OCI-M1 (cell line): ENCODE measurements around the gene HCRT.
"Not testable (repeated sequence)": the region's sequence is repeated elsewhere in the genome, so short reads cannot be mapped to it uniquely, and the experiment has no call there.

Source experiments
- DNase-seq: peaks from one replicate; lab custom pipeline; 2025; lab: John Stamatoyannopoulos, UW

HCRT gene, protein sequence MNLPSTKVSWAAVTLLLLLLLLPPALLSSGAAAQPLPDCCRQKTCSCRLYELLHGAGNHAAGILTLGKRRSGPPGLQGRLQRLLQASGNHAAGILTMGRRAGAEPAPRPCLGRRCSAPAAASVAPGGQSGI

GRCh38 chr17:42184713-42185620, at the start of gene HCRT:
Gene HCRT, minus strand, starts transcription at chr17:42185452. Its CDS starts 87 bp downstream, at chr17:42185365.
- no peak for DNase-seq

DNA sequence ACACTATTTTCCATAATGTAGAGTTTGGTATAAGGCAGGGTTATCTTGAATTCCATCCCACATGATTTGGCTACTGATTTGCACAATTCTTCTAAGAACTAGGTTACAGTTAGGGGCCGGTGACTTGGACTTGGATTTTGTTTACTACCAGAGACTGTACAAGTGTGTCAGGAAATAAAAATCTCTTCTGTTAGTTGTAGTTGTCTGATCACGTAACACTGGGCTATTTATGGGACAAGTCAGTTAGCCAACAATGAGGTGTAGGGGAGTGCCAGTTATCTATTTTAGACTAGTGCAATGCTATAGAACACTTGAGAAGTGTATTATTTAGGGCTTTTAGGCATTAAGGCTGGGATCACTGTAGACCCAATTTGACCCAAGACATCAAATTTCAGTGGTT, 48.7 kb upstream of the HCRT start:
- peak; percentile 9 for DNase-seq

DNA sequence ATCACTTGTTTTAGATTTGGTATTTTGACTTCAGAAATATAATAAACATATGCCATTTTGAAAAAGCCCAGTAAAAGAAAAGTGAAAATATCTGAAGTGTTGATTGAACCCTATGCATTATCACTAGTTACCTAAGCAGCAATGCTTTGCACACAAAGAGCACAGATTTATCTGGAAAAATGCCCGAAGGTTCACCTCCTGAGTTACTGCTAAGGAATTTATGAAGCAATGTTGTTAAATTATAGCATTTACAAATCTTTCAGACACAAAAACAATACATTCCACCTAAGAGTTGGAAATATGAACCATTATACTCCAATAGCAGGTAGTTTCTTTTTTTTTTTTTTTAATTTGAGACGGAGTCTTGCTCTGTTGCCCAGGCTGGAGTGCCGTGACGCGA, 47.9 kb upstream of the HCRT start:
- no peak for DNase-seq

DNA sequence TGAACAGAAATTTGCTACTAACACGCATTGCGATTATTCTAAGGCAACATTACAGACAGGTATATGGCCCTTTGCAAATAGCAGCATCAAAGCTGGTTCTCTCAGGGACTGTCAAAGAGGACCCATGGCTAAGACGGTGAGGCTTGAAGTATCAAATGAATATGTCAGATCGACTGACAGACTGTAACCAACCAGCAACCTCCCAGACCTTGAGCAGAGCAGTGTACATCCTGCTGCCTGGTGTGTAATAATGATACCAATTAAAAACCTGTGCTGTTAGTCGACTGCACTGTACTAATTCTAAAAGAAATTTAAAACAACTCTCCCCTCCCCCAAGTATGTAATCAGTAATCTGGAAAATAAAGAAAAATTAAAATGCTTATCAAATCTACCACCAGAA, 45.0 kb upstream of the HCRT start:
- no peak for DNase-seq

DNA sequence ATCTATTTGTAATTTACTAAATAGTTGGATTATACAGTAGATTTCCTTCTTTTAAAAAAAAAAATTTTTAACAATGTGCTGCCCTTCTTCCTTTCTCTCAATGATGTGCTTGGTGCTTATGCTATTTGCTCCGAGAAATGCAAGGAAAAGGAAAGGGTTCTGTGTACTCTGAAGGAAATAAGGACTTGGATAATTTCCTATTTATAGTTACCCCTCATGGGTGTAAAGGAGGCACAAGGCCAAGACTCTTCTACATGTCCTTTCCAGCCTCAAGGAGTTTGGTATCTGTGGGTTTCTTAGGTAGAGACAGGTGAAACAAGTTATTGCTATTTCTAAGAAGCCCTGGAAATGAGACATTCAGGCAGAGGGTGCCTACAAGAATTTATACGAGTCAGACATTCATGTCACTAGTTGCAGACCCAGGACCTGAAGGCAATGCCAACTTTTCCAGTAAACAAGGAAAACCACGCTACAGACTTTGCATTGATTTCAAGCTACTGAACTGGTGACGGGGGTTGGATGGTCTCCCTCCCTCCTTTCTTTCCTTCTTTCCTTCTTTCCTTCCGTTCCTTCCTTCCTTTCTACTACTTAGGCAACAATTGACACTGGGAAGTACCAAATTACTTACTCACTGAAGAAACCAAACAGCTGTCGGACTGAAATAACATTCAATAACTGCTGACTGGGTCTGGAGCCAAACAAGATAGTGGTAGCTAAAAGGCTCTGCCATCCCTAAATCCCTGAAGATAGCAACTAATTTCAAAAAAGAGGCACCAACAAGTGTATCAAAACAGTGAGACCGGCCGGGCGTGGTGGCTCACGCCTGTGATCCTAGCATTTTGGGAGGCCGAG, 42.8 kb upstream of the HCRT start:
- no peak for DNase-seq

DNA sequence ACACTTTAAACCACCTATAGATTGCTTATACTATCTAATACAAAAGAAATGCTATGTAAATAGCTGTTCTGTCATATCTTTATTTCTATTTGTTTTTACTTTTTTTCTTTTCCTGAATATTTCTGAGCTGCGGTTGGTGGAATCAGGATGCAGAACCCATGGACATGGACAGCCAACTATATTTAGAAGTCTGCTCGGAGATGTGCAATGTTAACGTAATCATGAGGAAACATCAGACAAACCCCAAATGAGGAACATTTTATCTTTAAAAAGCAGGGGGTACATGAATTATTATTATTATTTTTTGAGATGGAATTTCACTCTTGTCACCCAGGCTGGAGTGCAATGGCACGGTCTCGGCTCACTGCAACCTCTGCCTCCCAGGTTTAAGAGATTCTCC, 40.4 kb upstream of the HCRT start:
- no peak for DNase-seq

- no peak for DNase-seq
Observed at GRCh38 chr17:42224651-42225050, 39.4 kb upstream of the HCRT start.

DNA sequence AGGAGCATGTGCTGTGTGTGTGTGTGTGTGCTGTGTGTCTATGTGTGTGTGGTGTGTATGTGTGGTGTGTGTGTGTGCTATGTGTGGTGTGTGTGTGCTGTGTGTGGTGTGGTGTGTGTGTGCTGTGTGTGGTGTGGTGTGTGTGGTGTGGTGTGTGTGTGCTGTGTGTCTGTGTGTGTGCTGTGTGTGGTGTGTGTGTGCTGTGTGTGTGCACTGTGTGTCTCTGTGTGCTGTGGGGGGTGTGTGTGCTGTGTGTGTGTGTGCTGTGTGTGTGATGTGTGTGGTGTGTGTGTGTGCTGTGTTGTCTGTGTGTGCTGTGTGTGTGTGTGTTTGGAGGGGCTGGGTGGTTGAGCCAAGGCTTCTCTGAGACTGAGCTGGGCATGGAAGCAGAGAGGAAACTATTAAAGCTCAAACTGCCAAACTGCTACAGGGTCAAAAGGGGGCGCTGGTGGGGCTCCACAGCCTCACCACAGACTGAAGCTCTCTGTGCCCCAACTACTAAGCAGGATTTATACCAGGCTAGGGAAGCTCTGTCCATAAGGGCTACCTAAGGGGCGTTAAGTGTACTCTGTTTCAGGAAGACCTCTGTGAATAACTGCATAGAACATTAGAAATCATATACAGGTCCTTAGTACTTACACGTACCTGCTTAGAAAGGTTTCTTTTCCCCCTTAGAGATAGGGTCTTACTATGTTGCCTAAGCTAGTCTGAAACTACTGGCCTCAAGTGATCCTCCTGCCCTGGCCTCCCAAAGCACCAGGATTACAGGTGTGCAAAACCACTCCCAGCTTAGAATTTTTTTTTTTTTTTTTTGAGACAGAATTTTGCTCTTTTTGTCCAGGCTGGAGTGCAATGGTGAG, 36.9 kb upstream of the HCRT start:
- peak; percentile 70 for DNase-seq

DNA sequence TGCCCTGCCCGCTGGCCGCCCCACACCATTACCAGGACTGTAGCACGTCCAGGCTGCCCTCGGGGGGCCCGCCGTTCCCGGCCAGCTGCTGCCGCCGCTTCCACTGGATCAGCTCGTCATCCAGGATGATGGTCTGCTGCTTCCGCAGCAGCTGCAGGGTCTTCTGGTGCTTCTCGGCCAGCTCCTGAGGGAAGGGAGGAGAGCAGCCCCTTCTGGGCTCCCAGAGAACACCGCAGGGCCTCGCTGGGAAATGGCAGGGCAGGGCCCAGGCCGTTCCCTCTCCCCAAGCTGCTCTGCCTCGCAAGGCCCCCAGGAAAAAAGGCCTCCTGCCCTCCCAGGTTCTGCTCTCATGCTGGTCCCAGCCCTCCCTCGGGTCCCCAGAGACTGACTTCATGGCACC, 34.0 kb upstream of the HCRT start:
- not testable (repeated sequence) for DNase-seq

GRCh38 chr17:42214156-42214555, 28.9 kb upstream of the HCRT start:
- DNase-seq = no peak

DNA sequence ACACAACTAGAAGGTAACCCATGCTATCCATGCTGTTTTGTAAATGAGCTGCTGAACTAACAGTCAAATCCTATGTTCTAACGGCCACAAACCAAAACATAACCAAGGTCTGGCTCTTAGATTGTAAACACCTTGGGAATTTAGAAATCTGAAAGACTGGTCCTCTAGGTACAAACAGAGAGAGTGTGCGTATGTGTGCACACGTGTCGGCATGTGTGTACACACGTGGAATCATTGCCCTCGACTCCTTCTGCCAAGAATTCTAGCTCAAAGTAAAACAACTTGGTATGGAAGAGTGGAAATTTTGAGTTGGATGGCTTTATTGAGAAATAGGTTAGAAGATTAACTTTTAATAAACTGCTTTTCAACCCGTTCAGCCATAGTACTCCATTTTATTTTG, 27.1 kb upstream of the HCRT start:
- no peak for DNase-seq

DNA sequence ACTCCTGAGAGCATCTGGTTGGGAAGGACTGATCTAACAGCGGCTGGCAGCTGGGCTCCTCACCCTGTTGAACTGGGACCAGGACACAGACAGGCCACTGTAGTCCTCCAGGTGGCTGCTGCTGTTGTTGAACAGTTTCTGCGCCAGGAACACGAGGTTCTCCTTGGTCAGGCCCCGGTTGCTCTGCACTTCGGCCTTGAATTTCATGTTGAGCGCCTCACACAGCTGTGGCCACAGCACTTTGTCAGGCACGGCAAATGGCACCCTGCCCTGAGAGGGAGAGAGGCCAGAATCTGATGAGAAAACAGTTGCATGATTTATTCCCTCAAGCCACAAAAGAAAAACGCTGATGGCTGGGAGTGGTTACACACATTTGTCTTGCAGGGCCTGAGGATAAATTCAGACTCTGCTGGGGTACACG, 26.7 kb upstream of the HCRT start:
- DNase-seq = not testable (repeated sequence)

DNA sequence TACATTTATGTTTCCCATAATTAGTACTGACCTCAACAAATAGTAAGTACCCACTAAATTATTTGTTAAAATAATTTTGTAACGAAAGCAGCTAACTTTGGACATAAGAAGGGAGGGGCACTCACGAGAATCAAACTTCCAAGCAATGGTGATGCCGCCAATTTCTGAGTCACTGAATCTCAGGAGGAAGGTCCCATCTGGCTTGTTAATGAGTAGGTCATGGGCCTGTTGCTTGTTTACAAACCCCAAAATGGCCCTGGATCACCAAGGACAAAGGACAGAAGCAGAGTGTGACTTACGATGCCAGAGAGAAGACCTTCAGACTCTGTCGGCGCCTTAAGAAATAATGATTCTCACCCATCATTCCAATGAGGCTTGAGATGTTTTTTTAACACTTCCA, 24.8 kb upstream of the HCRT start:
- DNase-seq = no peak

- DNase-seq = not testable (repeated sequence)
Observed at GRCh38 chr17:42206153-42206612, 20.9 kb upstream of the HCRT start.

DNA sequence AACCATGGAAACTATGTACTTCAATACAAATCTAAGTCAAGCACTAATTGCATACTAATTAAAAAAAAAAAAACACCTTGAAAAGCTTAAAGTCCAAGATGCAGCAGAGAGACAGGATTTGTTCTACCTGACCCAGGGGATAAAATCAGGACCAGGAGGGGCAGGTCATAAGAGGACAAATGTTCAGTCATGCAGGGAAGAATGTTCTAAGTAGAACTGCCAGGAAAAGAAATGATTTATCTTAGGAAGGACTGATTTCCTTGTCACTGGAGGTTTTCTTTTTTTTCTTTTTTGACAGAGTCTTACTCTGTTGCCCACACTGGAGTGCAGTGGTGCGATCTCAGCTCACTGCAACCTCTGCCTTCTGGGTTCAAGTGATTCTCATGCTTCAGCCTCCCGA, 18.1 kb upstream of the HCRT start:
- DNase-seq = no peak

DNA sequence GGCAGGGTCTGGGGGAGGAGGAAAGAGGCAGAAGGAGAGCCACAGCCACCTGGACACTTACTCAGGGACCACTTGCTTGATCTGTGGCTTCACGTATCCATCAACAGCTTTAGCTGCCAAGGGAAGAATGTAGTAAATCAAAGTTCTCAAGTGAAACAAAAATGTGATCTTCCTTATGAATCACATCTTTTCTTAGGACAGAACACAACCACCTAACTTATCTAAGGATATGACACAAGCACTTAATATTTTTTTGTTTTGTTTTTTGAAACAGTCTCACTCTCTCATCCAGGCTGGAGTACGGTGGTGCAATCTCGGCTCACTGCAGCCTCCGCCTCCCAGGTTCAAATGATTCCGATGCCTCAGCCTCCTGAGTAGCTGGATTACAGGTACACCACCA, 17.4 kb upstream of the HCRT start:
- DNase-seq = no peak

DNA sequence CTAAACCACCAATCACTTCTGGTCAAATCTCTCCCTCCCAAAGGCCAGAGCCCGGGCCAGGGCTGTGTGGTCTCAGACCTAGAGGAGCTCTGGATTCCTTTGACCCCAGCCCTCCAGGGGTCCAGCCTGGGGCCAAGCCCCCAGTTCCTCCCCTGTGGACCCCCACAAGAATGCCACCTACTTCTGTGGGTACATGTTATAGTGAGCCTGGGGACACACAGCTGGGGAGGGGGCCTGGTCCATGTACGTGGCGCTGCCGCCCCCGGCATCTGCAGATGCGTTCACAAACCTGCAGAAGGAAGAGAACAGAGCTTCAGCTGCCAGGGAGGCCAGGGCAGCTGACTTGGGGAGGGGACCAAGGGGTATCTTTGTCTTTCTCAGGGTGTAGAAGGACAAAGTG, 16.9 kb upstream of the HCRT start:
- DNase-seq = no peak

GRCh38 chr17:42201458-42201772, 16.2 kb upstream of the HCRT start:
- no peak for DNase-seq

DNA sequence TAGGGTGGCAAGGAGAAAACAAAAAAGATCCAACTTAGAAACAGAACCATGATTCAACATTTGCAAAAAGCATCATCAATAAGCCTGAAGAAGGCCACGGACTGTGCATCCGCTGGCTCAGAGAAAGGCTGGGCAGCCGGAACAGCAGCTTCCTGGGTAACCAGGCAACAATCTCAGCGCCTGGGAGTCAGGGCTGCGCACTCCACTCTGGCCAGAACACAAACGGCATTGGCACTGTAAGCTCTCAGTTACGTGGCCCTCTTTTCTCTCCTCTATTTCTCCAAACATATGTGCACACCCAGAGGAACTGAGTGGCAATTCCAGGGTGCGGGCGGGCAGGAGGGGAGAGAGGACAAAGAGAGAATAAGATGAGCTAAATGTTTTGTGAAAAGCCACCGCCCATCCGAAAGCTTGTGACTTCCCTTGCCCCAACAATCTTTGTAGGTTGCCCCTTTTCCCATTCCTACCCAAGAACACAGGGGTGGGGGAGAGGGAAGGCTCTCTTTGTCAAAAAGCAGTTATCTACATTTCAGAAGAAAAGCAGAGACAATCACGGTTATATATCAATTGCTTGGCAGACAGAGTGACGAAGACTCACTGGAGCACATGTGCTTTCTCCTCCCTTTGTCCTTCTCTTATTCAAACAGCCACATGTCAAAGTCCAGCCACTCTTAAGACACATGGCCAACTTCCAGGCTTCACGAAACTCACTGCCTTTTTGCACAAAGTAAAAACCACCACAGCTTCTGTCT, 15.6 kb upstream of the HCRT start:
- no peak for DNase-seq

DNA sequence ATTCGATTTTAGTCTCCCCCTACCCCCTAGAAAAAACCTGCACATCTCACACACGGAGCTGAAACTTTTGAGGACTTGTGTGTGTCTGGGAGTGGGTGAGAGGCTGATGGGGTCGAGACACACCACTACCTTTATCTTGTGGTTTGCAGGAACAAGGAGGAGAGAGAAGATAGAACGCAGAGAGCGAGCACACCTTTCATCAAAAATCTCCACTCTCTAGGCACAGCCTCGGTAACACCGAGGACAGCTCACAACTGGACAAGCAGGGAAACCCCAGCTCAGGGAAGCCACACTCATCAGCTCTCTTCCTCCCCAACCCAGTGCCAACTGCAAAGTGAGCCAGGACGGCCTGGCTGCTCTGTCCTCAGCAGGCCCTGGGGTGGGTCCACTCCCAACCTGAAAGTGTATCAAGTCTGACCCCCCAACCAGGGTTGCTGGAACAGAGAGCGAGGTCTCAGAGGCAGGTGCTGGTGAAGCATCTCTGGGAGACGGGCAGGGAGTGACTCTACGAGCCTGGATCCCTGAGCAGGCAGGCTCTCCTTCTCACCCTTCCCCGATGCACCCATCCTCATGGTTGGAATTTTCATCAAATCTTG, 14.3 kb upstream of the HCRT start:
- DNase-seq = no peak

- DNase-seq = peak; percentile 70
Observed at GRCh38 chr17:42198897-42199296, 13.6 kb upstream of the HCRT start.
